Measurements from ENCODE around the gene PDSS1. TPM values are rescaled to one million over a fixed set of nuclear protein-coding genes. Genes with fewer than 3 reads are reported as not detected.

Gene PDSS1
- total and polyA plus RNA-seq, 9 of the 15 experiments (the other 6 are each of a cell fraction or from before 2014, with no cell fraction given) = 11.0 to 59.5 (median 45.3) TPM

Small RNA genes lying within 50 kb of the gene (small RNA-seq; reads per million reads assigned to genes)
- gene RF00191 (not detected), gene RNU6-946P (not detected)

Other genes starting within 250 kb of the PDSS1 start
- 26.6 and 28.7 TPM in 2 replicates for gene ABI1, start 163.3 kb downstream of the PDSS1 start, total RNA-seq (2014; rRNA removed)
- 39.0 and 46.8 TPM in 2 replicates for gene ABI1, start 163.3 kb downstream of the PDSS1 start, total RNA-seq (2014; rRNA removed; fragmentation: Illumina TruSeq; extraction: Trizol)
- 38.0 and 41.5 TPM in 2 replicates for gene ABI1, start 163.3 kb downstream of the PDSS1 start, total RNA-seq (2015; rRNA removed; fragmentation: Illumina TruSeq; extraction: Trizol)
- 32.4 and 35.0 TPM in 2 replicates for gene ABI1, start 163.3 kb downstream of the PDSS1 start, total RNA-seq (2021)
- 37.8 and 47.3 TPM in 2 replicates for gene ABI1, start 163.3 kb downstream of the PDSS1 start, polyA plus RNA-seq (2011; rRNA removed)
- 40.6 and 48.2 TPM in 2 replicates for gene ABI1, start 163.3 kb downstream of the PDSS1 start, polyA plus RNA-seq (2014; fragmentation: Illumina TruSeq; extraction: Trizol)
- 10 to 100 TPM; 39.0 to 52.3 TPM for gene ABI1, start 163.3 kb downstream of the PDSS1 start, polyA plus RNA-seq (2014; fragmentation: Nextera tagmentation; extraction: Ambion mirVana)
- gene ABI1, start 163.3 kb downstream of the PDSS1 start, polyA plus RNA-seq (2014; rRNA removed) = 22.1 and 23.8 TPM in 2 replicates

Measured in K562 (cell line).